DOHH2 (cell line): ENCODE data around the gene ARID3C.

Experiments
- H3F3A ChIP-seq: fragments of 200-600 bp; sonication (generic), shearing (Covaris generic); 2 replicates; pipeline ENCODE4 v1.6.0; 2016; ENCODE audit warnings: antibody characterized with exemption, mild to moderate bottlenecking; ENCODE audit not compliant: control insufficient read depth, insufficient read depth
- H3K27ac ChIP-seq: fragments of 200-600 bp; sonication (generic); 2 replicates; pipeline ENCODE4 v1.5.1; 2014; ENCODE audit warnings: low read depth, mild to moderate bottlenecking, low read length, moderate library complexity
- H3K27me3 ChIP-seq: fragments of 200-600 bp; sonication (generic); 2 replicates; pipeline ENCODE4 v1.6.1; 2014; ENCODE audit warnings: mild to moderate bottlenecking, low read length, mixed read lengths; ENCODE audit not compliant: control insufficient read depth
- H3K36me3 ChIP-seq: fragments of 200-600 bp; sonication (generic); 2 replicates; pipeline ENCODE4 v1.6.1; 2014; ENCODE audit warnings: mild to moderate bottlenecking, low read length, moderate library complexity, mixed read lengths; ENCODE audit not compliant: control insufficient read depth
- H3K4me1 ChIP-seq: fragments of 200-600 bp; sonication (generic); 2 replicates; pipeline ENCODE4 v1.6.1; 2014; ENCODE audit warnings: mild to moderate bottlenecking, low read length, mixed read lengths; ENCODE audit not compliant: control insufficient read depth
- H3K4me2 ChIP-seq: fragments of 200-600 bp; sonication (generic); 2 replicates; pipeline ENCODE4 v1.6.0; 2014; ENCODE audit warnings: mild to moderate bottlenecking, low read length, moderate library complexity
- H3K4me3 ChIP-seq: fragments of 200-600 bp; sonication (generic); 2 replicates; pipeline ENCODE4 v1.5.1; 2014; ENCODE audit warnings: mild to moderate bottlenecking, low read length, mixed read lengths
- H3K79me2 ChIP-seq: fragments of 200-600 bp; sonication (generic); 2 replicates; pipeline ENCODE4 v1.6.1; 2014; ENCODE audit warnings: mild to moderate bottlenecking, low read length, mixed read lengths; ENCODE audit not compliant: control insufficient read depth
- H3K9me2 ChIP-seq: fragments of 200-600 bp; sonication (generic); replicated peaks from 2 replicates; pipeline ENCODE4 v1.6.1; 2014; ENCODE audit warnings: mild to moderate bottlenecking, low read length, mixed read lengths; ENCODE audit not compliant: control insufficient read depth
- H3K9me3 ChIP-seq: fragments of 200-600 bp; sonication (generic); 2 replicates; pipeline ENCODE4 v1.6.1; 2014; ENCODE audit warnings: antibody characterized with exemption, low read length, mixed read lengths; ENCODE audit not compliant: control insufficient read depth, insufficient read depth
- H4K20me1 ChIP-seq: fragments of 200-600 bp; sonication (generic); 2 replicates; pipeline ENCODE4 v1.6.0; 2014; ENCODE audit warnings: low read depth, mild to moderate bottlenecking, antibody characterized with exemption, low read length, moderate library complexity; ENCODE audit not compliant: control insufficient read depth, insufficient read depth
- CTCF ChIP-seq: fragments of 200-600 bp; sonication (generic); IDR thresholded peaks from one replicate; pipeline ENCODE4 v1.5.1; 2014; ENCODE audit warnings: antibody characterized with exemption, mild to moderate bottlenecking, low read depth, low read length; ENCODE audit not compliant: poor library complexity, severe bottlenecking
- EZH2phosphoT487 ChIP-seq: fragments of 200-600 bp; sonication (generic); IDR thresholded peaks from 2 replicates; pipeline ENCODE4 v1.6.1; 2017; ENCODE audit warnings: borderline replicate concordance, mild to moderate bottlenecking, antibody characterized with exemption, low read length, moderate library complexity, mixed read lengths

ARID3C gene

GRCh38 chr9:34651876-34652601, 23.2 kb upstream of the ARID3C start, which contains the start of gene IL11RA:
TSS of gene IL11RA (plus strand) at chr9:34652185. CDS start at chr9:34655218, 3,033 bp downstream.
- H3K27me3 ChIP-seq = peaks cover 12% of the 10 kb centered on the region
- TF ChIP-seq CTCF = no peak
- TF ChIP-seq EZH2phosphoT487 = no peak
- H3K27ac ChIP-seq = no peak within 1 kb of the TSS
- H3K4me2 ChIP-seq = no peak within 1 kb of the TSS
- peaks cover 4% of the 10 kb centered on the region for H3K79me2 ChIP-seq
- no peaks in the 10 kb centered on the region for H3F3A ChIP-seq
- no peak within 1 kb of the TSS for H3K4me3 ChIP-seq
- H3K9me3 ChIP-seq = no peaks in the 10 kb centered on the region
- peaks cover 8% of the 10 kb centered on the region for H3K4me1 ChIP-seq
- no peaks in the 10 kb centered on the region for H3K9me2 ChIP-seq
- H3K36me3 ChIP-seq = peaks cover 8% of the 10 kb centered on the region; the same call in 1 of the 2 replicates
- no peaks in the 10 kb centered on the region for H4K20me1 ChIP-seq

DNA sequence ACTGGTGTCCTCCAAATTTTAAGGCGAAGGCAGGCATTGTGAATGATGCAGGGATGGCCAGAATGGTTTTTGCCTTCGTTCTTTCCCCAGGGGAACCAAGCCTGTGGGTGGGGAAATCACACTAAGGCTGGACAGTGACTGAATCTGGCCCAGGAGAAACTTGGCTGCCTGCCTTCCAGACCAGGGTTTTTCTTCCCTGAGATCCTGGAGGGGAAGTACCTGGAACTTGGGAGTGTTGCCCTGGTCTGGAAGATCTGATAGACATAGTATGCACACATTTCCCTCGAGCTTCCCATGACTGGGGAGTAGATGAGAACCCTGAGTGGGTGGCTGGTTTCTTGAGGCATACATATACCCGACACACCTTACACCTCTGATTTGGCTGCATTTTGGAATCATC, 22.5 kb upstream of the ARID3C start:
- H3K9me2 ChIP-seq = no peaks in the 10 kb centered on the region
- no peak overlapping the region for H3K4me3 ChIP-seq
- no peaks in the 10 kb centered on the region for H3K9me3 ChIP-seq
- no peaks in the 10 kb centered on the region for H3F3A ChIP-seq
- no peaks in the 10 kb centered on the region for H4K20me1 ChIP-seq
- peaks cover 5% of the 10 kb centered on the region for H3K79me2 ChIP-seq
- peaks cover 7% of the 10 kb centered on the region for H3K27me3 ChIP-seq
- no peak overlapping the region for H3K4me2 ChIP-seq
- TF ChIP-seq EZH2phosphoT487 = no peak
- no peak for TF ChIP-seq CTCF
- H3K36me3 ChIP-seq = peaks cover 8% of the 10 kb centered on the region; the same call in 1 of the 2 replicates
- peaks cover 10% of the 10 kb centered on the region for H3K4me1 ChIP-seq
- H3K27ac ChIP-seq = no peak overlapping the region

DNA sequence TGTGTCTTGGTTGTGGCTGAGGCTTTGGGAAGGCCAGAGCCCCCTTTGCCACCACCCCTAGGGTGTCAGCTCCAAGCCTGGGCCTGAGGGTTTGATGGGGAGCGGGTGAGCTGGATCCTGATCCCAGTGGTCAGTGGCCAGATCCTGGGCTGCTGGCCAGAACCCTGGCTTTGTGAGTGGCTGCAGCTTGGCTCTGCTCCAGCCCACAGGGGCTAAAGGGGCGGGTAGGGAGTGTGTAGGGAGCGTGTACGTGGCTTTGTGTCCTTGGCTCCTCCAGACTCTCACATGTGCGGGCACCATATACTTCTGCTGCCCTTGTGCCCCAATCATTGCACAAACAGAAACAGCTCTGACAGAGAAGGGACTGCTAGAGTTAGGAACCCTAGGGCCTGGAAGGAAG, 21.9 kb upstream of the ARID3C start:
- no peak overlapping the region for H3K4me2 ChIP-seq
- H3K9me3 ChIP-seq = no peaks in the 10 kb centered on the region
- H3F3A ChIP-seq = no peaks in the 10 kb centered on the region
- H3K9me2 ChIP-seq = no peaks in the 10 kb centered on the region
- H3K27ac ChIP-seq = no peak overlapping the region
- H3K4me1 ChIP-seq = peaks cover 14% of the 10 kb centered on the region
- H3K79me2 ChIP-seq = peaks cover 5% of the 10 kb centered on the region
- peaks cover 4% of the 10 kb centered on the region; the same call in 1 of the 2 replicates for H3K27me3 ChIP-seq
- peaks cover 8% of the 10 kb centered on the region; the same call in 1 of the 2 replicates for H3K36me3 ChIP-seq
- TF ChIP-seq EZH2phosphoT487 (no peak), CTCF (no peak)
- no peak overlapping the region for H3K4me3 ChIP-seq
- no peaks in the 10 kb centered on the region for H4K20me1 ChIP-seq
